GM12872 (cell line): ENCODE measurements around the gene CCND1.

Source experiments
- TF ChIP-seq, protein P1 (sequence below): IDR thresholded peaks from 3 replicates; pipeline ENCODE4 v1.5.1; 2011; ENCODE audit warnings: low read depth, mild to moderate bottlenecking, low read length, moderate library complexity; ENCODE audit not compliant: insufficient read depth

The CCND1 gene

DNA sequence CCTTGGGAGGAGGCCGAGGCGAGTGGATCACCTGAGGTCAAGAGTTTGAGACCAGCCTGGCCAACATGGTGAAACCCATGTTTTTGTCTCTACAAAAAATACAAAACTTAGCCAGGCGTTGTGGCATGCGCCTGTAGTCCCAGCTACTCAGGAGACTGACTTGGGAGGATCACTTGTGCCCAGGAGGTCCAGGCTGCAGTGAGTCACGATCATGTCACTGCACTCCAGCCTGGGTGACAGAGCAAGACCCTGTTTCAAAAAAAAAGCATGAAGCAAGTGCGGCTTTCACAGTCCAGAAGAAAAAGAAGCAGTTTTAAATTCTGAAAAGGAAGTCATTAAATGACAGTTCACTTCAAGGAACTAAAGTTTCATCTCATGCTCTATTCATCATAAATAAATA, 41.3 kb downstream of the CCND1 start:
- TF ChIP-seq, protein P1, sequence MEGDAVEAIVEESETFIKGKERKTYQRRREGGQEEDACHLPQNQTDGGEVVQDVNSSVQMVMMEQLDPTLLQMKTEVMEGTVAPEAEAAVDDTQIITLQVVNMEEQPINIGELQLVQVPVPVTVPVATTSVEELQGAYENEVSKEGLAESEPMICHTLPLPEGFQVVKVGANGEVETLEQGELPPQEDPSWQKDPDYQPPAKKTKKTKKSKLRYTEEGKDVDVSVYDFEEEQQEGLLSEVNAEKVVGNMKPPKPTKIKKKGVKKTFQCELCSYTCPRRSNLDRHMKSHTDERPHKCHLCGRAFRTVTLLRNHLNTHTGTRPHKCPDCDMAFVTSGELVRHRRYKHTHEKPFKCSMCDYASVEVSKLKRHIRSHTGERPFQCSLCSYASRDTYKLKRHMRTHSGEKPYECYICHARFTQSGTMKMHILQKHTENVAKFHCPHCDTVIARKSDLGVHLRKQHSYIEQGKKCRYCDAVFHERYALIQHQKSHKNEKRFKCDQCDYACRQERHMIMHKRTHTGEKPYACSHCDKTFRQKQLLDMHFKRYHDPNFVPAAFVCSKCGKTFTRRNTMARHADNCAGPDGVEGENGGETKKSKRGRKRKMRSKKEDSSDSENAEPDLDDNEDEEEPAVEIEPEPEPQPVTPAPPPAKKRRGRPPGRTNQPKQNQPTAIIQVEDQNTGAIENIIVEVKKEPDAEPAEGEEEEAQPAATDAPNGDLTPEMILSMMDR, result no peak

DNA sequence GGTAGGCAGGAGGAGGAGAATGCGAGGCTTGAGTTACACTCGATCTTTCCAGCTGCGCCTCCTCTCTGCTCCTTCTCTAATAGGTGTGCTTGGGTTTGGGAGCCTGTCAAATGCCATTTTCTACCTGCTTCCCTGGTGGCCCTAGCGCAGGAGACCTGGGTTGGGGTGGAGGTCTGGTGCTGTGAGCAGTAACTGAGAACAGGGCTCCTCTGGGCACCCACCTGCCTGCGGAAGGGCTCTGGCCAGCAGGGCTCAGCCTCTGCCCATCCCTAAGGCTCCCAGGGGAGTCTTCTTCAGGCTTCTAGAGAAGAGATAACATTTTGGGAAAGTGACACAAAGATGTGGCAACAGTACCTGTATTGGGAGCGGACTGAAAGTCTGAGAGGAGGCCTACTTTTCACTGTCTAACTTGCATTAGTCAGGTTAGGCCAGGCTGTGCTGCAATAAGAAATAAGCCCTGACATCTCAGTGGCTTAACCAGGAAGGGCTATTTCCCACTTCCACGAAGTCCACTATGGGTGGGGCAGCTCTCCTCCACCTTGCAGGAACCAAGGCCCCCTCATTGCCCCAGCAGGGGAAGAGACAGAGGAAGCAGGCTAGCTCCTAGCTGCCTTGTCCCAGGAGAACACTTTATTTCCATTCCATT, 41.8 kb downstream of the CCND1 start:
- TF ChIP-seq, protein P1, result no peak

- TF ChIP-seq, protein P1, result peak; percentile 45; the same call in 2 of the 3 replicates
Measured at GRCh38 chr11:69683764-69684333, 42.9 kb downstream of the CCND1 start.

- TF ChIP-seq, protein P1, result no peak
Measured at GRCh38 chr11:69684651-69685050, 43.7 kb downstream of the CCND1 start.

DNA sequence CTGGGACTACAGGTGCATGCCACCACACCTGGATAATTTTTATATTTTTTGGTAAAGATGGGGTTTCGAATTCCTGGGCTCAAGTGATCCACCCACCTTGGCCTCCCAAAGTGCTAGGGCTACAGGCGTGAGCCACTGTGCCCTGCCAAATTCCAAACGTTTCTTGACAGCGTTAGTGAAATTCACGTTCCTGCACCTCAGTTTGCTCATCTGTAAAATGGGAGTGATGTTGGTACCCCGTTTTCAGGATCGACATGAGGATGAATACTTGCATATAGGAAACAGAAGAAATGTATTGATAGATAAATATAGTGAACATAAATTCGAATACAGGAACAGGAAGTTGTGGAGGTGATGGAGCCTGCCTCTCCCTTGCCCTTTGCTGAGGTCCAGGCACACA, 44.4 kb downstream of the CCND1 start:
- TF ChIP-seq, protein P1, result no peak

DNA sequence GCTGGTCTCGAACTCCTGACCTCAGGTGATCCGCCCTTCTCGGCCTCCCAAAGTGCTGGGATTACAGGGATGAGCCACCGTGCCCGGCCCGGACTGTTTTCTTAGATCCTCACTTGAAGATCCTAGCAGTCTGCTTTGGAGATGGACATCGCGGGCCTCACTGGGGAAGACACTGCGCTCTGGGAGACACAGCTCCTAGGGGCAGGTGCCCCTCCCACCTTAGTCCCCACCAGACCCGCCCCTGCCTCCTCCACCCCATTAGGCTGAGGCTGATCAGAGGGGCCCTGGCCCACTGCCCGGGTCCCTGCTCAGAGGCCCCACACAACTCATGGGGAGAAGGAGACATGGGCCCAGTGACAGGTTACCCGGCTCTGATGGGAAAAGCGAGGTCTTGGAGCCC, 45.5 kb downstream of the CCND1 start:
- TF ChIP-seq, protein P1, result no peak

GRCh38 chr11:69686856-69687255, 45.9 kb downstream of the CCND1 start:
- TF ChIP-seq, protein P1, result no peak
